H1 (cell line): ENCODE results near the gene GNB1L. TPM values are rescaled to one million over a fixed set of nuclear protein-coding genes. Genes with fewer than 3 reads are reported as not detected.

Experiments
- CTCF ChIA-PET: fragments of 300-600 bp; sonication (Branson Sonifier 250); formaldehyde crosslinking; loops from one replicate; lab custom pipeline; 2021; ENCODE audit not compliant: partially characterized antibody; lab: Charles Lee
- POLR2A ChIA-PET: fragments of 300-600 bp; sonication (Branson Sonifier 250); formaldehyde crosslinking; loops from one replicate; lab custom pipeline; 2021; ENCODE audit warnings: inconsistent platforms; ENCODE audit not compliant: partially characterized antibody; lab: Charles Lee
- DNase-seq, 2 experiments: peaks; one replicate each; pipeline versions ENCODE4 v3.0.0 to v3.0.0-alpha.2; 2010 to 2022; ENCODE audit warnings: low spot score in 2 of 2, low read depth in 1 of 2, mixed read lengths in 1 of 2
- FAIRE-seq: peaks from 2 replicates; lab custom pipeline; 2011; peaks lifted over from hg19 to GRCh38; lab: Jason Lieb, UNC
- H2AFZ ChIP-seq: 2 replicates; pipeline ENCODE4 v1.8.1; 2012; ENCODE audit warnings: low read length, inconsistent platforms
- H2AK5ac ChIP-seq: 2 replicates; pipeline ENCODE4 v1.6.1; 2013; ENCODE audit warnings: low read depth, low read length
- H2BK120ac ChIP-seq: replicated peaks from 2 replicates; pipeline ENCODE3; 2013; ENCODE audit warnings: low read depth, low read length, inconsistent platforms
- H2BK12ac ChIP-seq: 2 replicates; pipeline ENCODE4 v1.6.1; 2013; ENCODE audit warnings: low read depth, low read length
- H2BK15ac ChIP-seq: 2 replicates; pipeline ENCODE4 v1.6.1; 2013; ENCODE audit warnings: low read length
- H2BK20ac ChIP-seq: 2 replicates; pipeline ENCODE4 v1.6.1; 2013; ENCODE audit warnings: low read length
- H2BK5ac ChIP-seq: 2 replicates; pipeline ENCODE4 v1.6.1; 2013; ENCODE audit warnings: low read depth, low read length
- H3K14ac ChIP-seq: 2 replicates; pipeline ENCODE4 v1.6.1; 2013; ENCODE audit warnings: inconsistent platforms; ENCODE audit not compliant: insufficient read length
- H3K18ac ChIP-seq: 2 replicates; pipeline ENCODE4 v1.6.1; 2013; ENCODE audit warnings: low read length; ENCODE audit errors: extremely low read depth
- H3K23ac ChIP-seq: 2 replicates; pipeline ENCODE4 v1.6.1; 2013; ENCODE audit warnings: inconsistent platforms; ENCODE audit not compliant: insufficient read length
- H3K23me2 ChIP-seq: 2 replicates; pipeline ENCODE4 v1.6.1; 2013; ENCODE audit warnings: low read depth, low read length
- H3K27ac ChIP-seq: 2 replicates; pipeline ENCODE4 v1.6.1; 2011; ENCODE audit warnings: low read depth, low read length, inconsistent platforms
- H3K27me3 ChIP-seq, 4 experiments: replicated peaks in 1 of 4; 1 replicate in 1 of 4; 2 replicates in 3 of 4; pipeline versions ENCODE4 v1.6.1 to v1.8.1; 2011 to 2013; ENCODE audit warnings: low read length in 3 of 4, mild to moderate bottlenecking in 3 of 4, inconsistent platforms in 2 of 4, mixed read lengths in 2 of 4, moderate library complexity in 1 of 4; ENCODE audit not compliant: control insufficient read depth in 3 of 4, insufficient read depth in 3 of 4; ENCODE audit errors: extremely low read depth in 1 of 4
- H3K36me3 ChIP-seq, 4 experiments: 2 replicates each; pipeline versions ENCODE4 v1.6.1 to v1.8.1; 2011 to 2013; ENCODE audit warnings: mild to moderate bottlenecking in 4 of 4, low read length in 3 of 4, moderate library complexity in 2 of 4, control low read depth in 1 of 4, inconsistent platforms in 1 of 4; ENCODE audit not compliant: insufficient read depth in 4 of 4, control insufficient read depth in 2 of 4
- H3K4ac ChIP-seq: replicated peaks from 2 replicates; pipeline ENCODE3; 2013; ENCODE audit warnings: low read length, low read depth, mixed read lengths, inconsistent platforms; ENCODE audit not compliant: insufficient read length
- H3K4me1 ChIP-seq, 4 experiments: replicated peaks in 1 of 4; 1 replicate in 1 of 4; 2 replicates in 3 of 4; pipeline versions ENCODE4 v1.6.1 to v1.8.1; 2011 to 2013; ENCODE audit warnings: low read length in 3 of 4, inconsistent platforms in 2 of 4, mixed read lengths in 1 of 4; ENCODE audit not compliant: insufficient read depth in 4 of 4, control insufficient read depth in 3 of 4
- H3K4me2 ChIP-seq, 2 experiments: 2 replicates each; pipeline versions ENCODE4 v1.6.1 to v1.8.1; 2011 to 2013; ENCODE audit warnings: low read depth in 2 of 2, low read length in 2 of 2, control low read depth in 1 of 2, inconsistent platforms in 1 of 2, mild to moderate bottlenecking in 1 of 2; ENCODE audit not compliant: insufficient read depth in 1 of 2
- H3K4me3 ChIP-seq, 4 experiments: fragments of 200-600, 300-600 bp in 1 of 4; sonication (generic), shearing (Covaris generic), sonication (Bioruptor Twin) in 1 of 4; 2 replicates each; pipeline versions ENCODE4 v1.5.1 to v1.8.1; 2011 to 2016; ENCODE audit warnings: low read length in 4 of 4, low read depth in 3 of 4, control low read depth in 2 of 4, inconsistent platforms in 2 of 4, mild to moderate bottlenecking in 2 of 4, mixed read lengths in 1 of 4, moderate library complexity in 1 of 4; ENCODE audit not compliant: insufficient read depth in 2 of 4; ENCODE audit errors: extremely low read depth in 1 of 4
- H3K56ac ChIP-seq: replicated peaks from 2 replicates; pipeline ENCODE3; 2013; ENCODE audit warnings: low read depth, mild to moderate bottlenecking, mixed read lengths, low read length, inconsistent platforms; ENCODE audit not compliant: insufficient read length
- H3K79me1 ChIP-seq: 2 replicates; pipeline ENCODE4 v1.6.1; 2013; ENCODE audit warnings: low read depth, low read length, control low read depth
- H3K79me2 ChIP-seq, 2 experiments: 2 replicates each; pipeline versions ENCODE4 v1.6.1 to v1.8.1; 2012 to 2013; ENCODE audit warnings: low read length in 2 of 2, mild to moderate bottlenecking in 2 of 2, inconsistent platforms in 1 of 2; ENCODE audit not compliant: insufficient read depth in 2 of 2, control insufficient read depth in 1 of 2
- H3K9ac ChIP-seq, 4 experiments: replicated peaks in 1 of 4; 1 replicate in 1 of 4; 2 replicates in 3 of 4; pipeline versions ENCODE4 v1.6.1 to v1.8.1; 2011 to 2013; ENCODE audit warnings: low read depth in 3 of 4, low read length in 3 of 4, control low read depth in 2 of 4, mild to moderate bottlenecking in 2 of 4, moderate library complexity in 2 of 4, inconsistent platforms in 1 of 4; ENCODE audit errors: extremely low read depth in 1 of 4
- H3K9me3 ChIP-seq, 2 experiments: 2 replicates each; pipeline versions ENCODE4 v1.6.1 to v1.8.1; 2012 to 2013; ENCODE audit warnings: mild to moderate bottlenecking in 2 of 2, moderate library complexity in 2 of 2, control low read depth in 1 of 2, inconsistent platforms in 1 of 2, low read depth in 1 of 2, low read length in 1 of 2, mixed read lengths in 1 of 2; ENCODE audit not compliant: insufficient read depth in 2 of 2
- H4K20me1 ChIP-seq, 2 experiments: replicated peaks in 1 of 2; 2 replicates each; pipeline versions ENCODE3 to v1.8.1; 2011 to 2013; ENCODE audit warnings: inconsistent platforms in 2 of 2, low read length in 2 of 2, mild to moderate bottlenecking in 1 of 2; ENCODE audit not compliant: insufficient read depth in 2 of 2, control insufficient read depth in 1 of 2
- H4K5ac ChIP-seq: 2 replicates; pipeline ENCODE4 v1.6.1; 2013; ENCODE audit warnings: low read length, low read depth, mixed read lengths, inconsistent platforms; ENCODE audit not compliant: insufficient read length
- H4K8ac ChIP-seq: 2 replicates; pipeline ENCODE4 v1.8.0; 2013; ENCODE audit warnings: mild to moderate bottlenecking, moderate library complexity, low read length, inconsistent platforms; ENCODE audit not compliant: insufficient read depth; ENCODE audit errors: extremely low read depth
- H4K91ac ChIP-seq: replicated peaks from 2 replicates; pipeline ENCODE3; 2013; ENCODE audit warnings: low read length, mixed read lengths, inconsistent platforms; ENCODE audit not compliant: insufficient read length
- ASH2L ChIP-seq: fragments of 200-600, 300-600 bp; sonication (generic); IDR thresholded peaks from one replicate; pipeline ENCODE4 v1.7.1; 2017; ENCODE audit warnings: low read length
- BACH1 ChIP-seq: IDR thresholded peaks from 2 replicates; pipeline ENCODE4 v1.6.1; 2012; ENCODE audit warnings: low read length, improper control_type of control experiment
- BRCA1 ChIP-seq: IDR thresholded peaks from 2 replicates; pipeline ENCODE4 v1.6.1; 2012; ENCODE audit warnings: low read depth, low read length, improper control_type of control experiment
- CHD1 ChIP-seq: IDR thresholded peaks from 2 replicates; pipeline ENCODE4 v1.6.1; 2012; ENCODE audit warnings: low read depth, low read length, improper control_type of control experiment
- CHD2 ChIP-seq: IDR thresholded peaks from 2 replicates; pipeline ENCODE4 v1.6.1; 2012; ENCODE audit warnings: low read length, improper control_type of control experiment
- CREB1 ChIP-seq: IDR thresholded peaks from 2 replicates; pipeline ENCODE4 v1.6.1; 2012; ENCODE audit warnings: inconsistent platforms
- EZH2 ChIP-seq: fragments of 200-600 bp; sonication (generic); IDR thresholded peaks from 2 replicates; pipeline ENCODE4 v1.7.1; 2012; ENCODE audit warnings: low read depth, mild to moderate bottlenecking, moderate library complexity, low read length, inconsistent platforms; ENCODE audit not compliant: severe bottlenecking
- GTF2F1 ChIP-seq: IDR thresholded peaks from 2 replicates; pipeline ENCODE4 v1.6.1; 2012; ENCODE audit warnings: low read depth, low read length, improper control_type of control experiment, borderline replicate concordance
- JUN ChIP-seq: IDR thresholded peaks from 2 replicates; pipeline ENCODE4 v1.6.1; 2011; ENCODE audit warnings: low read depth, mild to moderate bottlenecking, improper control_type of control experiment, low read length
- PHF8 ChIP-seq: fragments of 200-600 bp; sonication (generic); conservative IDR thresholded peaks from 2 replicates; pipeline ENCODE4 v1.7.1; 2012; ENCODE audit warnings: low read depth, mild to moderate bottlenecking, inconsistent platforms, low read length, moderate library complexity
- POU5F1 ChIP-seq: IDR thresholded peaks from 2 replicates; pipeline ENCODE4 v1.6.1; 2011; ENCODE audit warnings: low read depth, mild to moderate bottlenecking, low read length, moderate library complexity
- RBBP5 ChIP-seq: IDR thresholded peaks from 2 replicates; pipeline ENCODE4 v1.7.1; 2012; ENCODE audit warnings: low read depth, mild to moderate bottlenecking, inconsistent platforms, low read length, moderate library complexity, borderline replicate concordance
- RXRA ChIP-seq: IDR thresholded peaks from 2 replicates; pipeline ENCODE4 v1.6.1; 2011; ENCODE audit warnings: low read depth, mild to moderate bottlenecking, low read length, moderate library complexity; ENCODE audit not compliant: insufficient read depth
- SIRT6 ChIP-seq: IDR thresholded peaks from one replicate; pipeline ENCODE4 v1.7.1; 2012; ENCODE audit warnings: low read length, inconsistent platforms
- SP1 ChIP-seq: IDR thresholded peaks from 2 replicates; pipeline ENCODE4 v1.6.1; 2011; ENCODE audit warnings: low read depth, low read length
- TAF7 ChIP-seq: optimal IDR thresholded peaks from 2 replicates; pipeline ENCODE3; 2011; ENCODE audit warnings: low read depth, mild to moderate bottlenecking, inconsistent platforms, low read length, moderate library complexity, borderline replicate concordance
- WGBS, 2 experiments: shearing (Covaris generic) in 1 of 2; methylation state at CpG; one replicate each; pipeline versions ENCODE4 v1.1.6 to v1.1.7; 2013 to 2015; ENCODE audit warnings: low lambda C conversion rate in 2 of 2, mixed read lengths in 2 of 2, inconsistent platforms in 1 of 2, low coverage in 1 of 2, missing lambda C conversion rate in 1 of 2; ENCODE audit not compliant: insufficient replicate concordance in 2 of 2, insufficient coverage in 1 of 2, insufficient read length in 1 of 2; ENCODE audit errors: extremely low coverage in 1 of 2, missing lambda C conversion rate in 1 of 2; 5-methylcytosine and 5-hydroxymethylcytosine counted together
- polyA plus RNA-seq, 7 experiments: library from polyadenylated mRNA; depleted of rRNA in 3 of 7; stranded (reverse) in 5 of 7; unstranded in 2 of 7; fragments of >200 nt in 5 of 7; fragments of 200-250 nt in 2 of 7; gene quantifications; 1 replicate in 5 of 7; 2 replicates in 1 of 7; 4 replicates in 1 of 7; pipeline versions ENCODE4 v1.2.1 to v1.2.3, GENCODE V29; 2011 to 2013; ENCODE audit warnings: missing spikeins in 2 of 7, mixed read lengths in 2 of 7
- total RNA-seq: library from RNA; stranded (reverse); fragmentation: NEBNext Ultra II Directional; extraction: Animal tissue kit (Norgen Biotek cat#: 25700); gene quantifications from 2 replicates; pipeline ENCODE4 v1.2.1, GENCODE V29; 2021

Gene GNB1L
- total and polyA plus RNA-seq, 2 of the 8 experiments (the other 6 are each of a cell fraction or from before 2014, with no cell fraction given): 14.0 to 15.6 TPM

DNA sequence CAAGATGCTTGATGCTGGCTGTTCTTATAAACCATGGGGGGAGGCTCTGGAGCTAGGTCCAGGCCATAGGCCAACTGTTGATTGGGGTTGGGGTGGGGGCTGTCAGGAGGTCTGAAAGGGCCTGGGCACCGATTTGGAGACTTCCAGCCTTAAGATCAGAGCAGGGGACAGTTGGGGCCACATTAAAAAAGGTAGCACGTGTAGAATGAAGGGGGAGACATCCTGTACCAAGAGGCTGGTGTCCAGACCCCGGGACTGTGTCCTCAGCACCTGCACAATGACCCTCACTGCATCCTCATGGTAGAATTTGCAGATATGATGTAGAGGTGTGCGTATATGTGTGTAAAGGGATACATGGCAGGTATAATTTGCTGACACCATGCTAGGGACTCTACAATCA is 106.5 kb downstream of the GNB1L start:
- peaks cover 3 to 13% (median 9%) of the 10 kb centered on the region in 4 experiments for H3K27me3 ChIP-seq
- H3K4me3 ChIP-seq: no peak overlapping the region
- no peak overlapping the region for H2BK120ac ChIP-seq
- H3K23ac ChIP-seq: no peak overlapping the region
- H4K8ac ChIP-seq: no peak overlapping the region
- no peak overlapping the region for H3K9ac ChIP-seq
- whole genome bisulfite sequencing, 2 experiments: 83% methylated on average over 4 of the region's 4 CpGs; no CpG with 5 or more reads in 1 of the 2 experiments
- POLR2A ChIA-PET: interaction anchor here (0.9 to 1.5 kb wide), 4 partner anchors 9 to 139 kb away, joined by 3 to 4 read pairs (median 3); partner anchors contain the start of gene GP1BB
- H3K4me1 ChIP-seq: peaks cover 0 to 10% (median 2%) of the 10 kb centered on the region in 4 experiments; a peak in 2 of 7 replicates
- H3K79me1 ChIP-seq: no peaks in the 10 kb centered on the region
- no peaks in the 10 kb centered on the region; the same call in 1 of the 2 replicates for H3K23me2 ChIP-seq
- TF ChIP-seq BRCA1: no peak
- no peak for TF ChIP-seq SP1
- no peak for TF ChIP-seq JUN
- TF ChIP-seq PHF8: no peak
- TF ChIP-seq SIRT6: no peak
- TF ChIP-seq CHD1: no peak
- no peak for TF ChIP-seq POU5F1
- no peak for TF ChIP-seq EZH2
- TF ChIP-seq TAF7: no peak
- no peak for TF ChIP-seq CHD2
- no peak for TF ChIP-seq ASH2L
- no peak for TF ChIP-seq CREB1
- no peak for TF ChIP-seq BACH1
- TF ChIP-seq RXRA: no peak
- TF ChIP-seq RBBP5: no peak
- TF ChIP-seq GTF2F1: no peak
- H4K20me1 ChIP-seq: peaks cover 0 to 3% of the 10 kb centered on the region in 2 experiments
- H3K36me3 ChIP-seq: no peaks in the 10 kb centered on the region
- H3K4me2 ChIP-seq: no peak overlapping the region
- no peak overlapping the region for H3K18ac ChIP-seq
- H2AFZ ChIP-seq: no peak overlapping the region
- H4K5ac ChIP-seq: no peak overlapping the region
- H3K79me2 ChIP-seq: no peaks in the 10 kb centered on the region
- no peak overlapping the region for H2AK5ac ChIP-seq
- no peak for DNase-seq
- no peak overlapping the region for H2BK12ac ChIP-seq
- no peak overlapping the region for H3K27ac ChIP-seq
- H3K4ac ChIP-seq: no peak overlapping the region
- no peak overlapping the region for H2BK5ac ChIP-seq
- H3K56ac ChIP-seq: no peak overlapping the region
- no peak overlapping the region for H3K14ac ChIP-seq
- H2BK20ac ChIP-seq: no peak overlapping the region
- CTCF ChIA-PET: interaction anchor here (1.0 to 16.5 kb wide), 6 partner anchors 10 to 165 kb away, joined by 3 to 168 read pairs (median 4); no protein-coding TSS in a partner anchor
- no peak overlapping the region for H4K91ac ChIP-seq
- H2BK15ac ChIP-seq: no peak overlapping the region
- no peak for FAIRE-seq
- H3K9me3 ChIP-seq: no peaks in the 10 kb centered on the region
